Left colon (tissue), 2 donors: Measurements from ENCODE around the gene TMUB2. TPM values are rescaled to one million over a fixed set of nuclear protein-coding genes. Genes with fewer than 3 reads are reported as not detected.
"Not testable (repeated sequence)": the region's sequence is repeated elsewhere in the genome, so short reads cannot be mapped to it uniquely, and the experiment has no call there.

Source experiments
- ATAC-seq: fragments of 200-7000 bp; cut with Tn5 transposase; one replicate; pipeline ENCODE4 v1.9.1; 2020; ENCODE audit warnings: mild to moderate bottlenecking, moderate library complexity
- DNase-seq, 2 donors: peaks; one replicate each; pipeline ENCODE4 v3.0.0-alpha.2; 2020
- intact Hi-C, 2 donors: fragments of 100-400 bp; cut with DNase I in 1 of 2; cut with micrococcal nuclease in 1 of 2; formaldehyde crosslinking; loops; one replicate each; pipeline versions ENCODE4 v1.11.2 to v1.14.0; 2022; cut with DNase I, micrococcal nuclease
- microRNA-seq, 2 donors: library from miRNA; unstranded; fragments of <30 nt; microRNA quantifications; one replicate each; pipeline versions ENCODE4 v1.1.0 to v1.2.0, GENCODE V29; 2020
- total RNA-seq, 2 donors: library from RNA; stranded (reverse); fragmentation: NEBNext Ultra II Directional; extraction: Animal tissue kit (Norgen Biotek cat#: 25700); gene quantifications; one replicate each; pipeline ENCODE4 v1.2.1, GENCODE V29; 2021
- donor health status: DM: no; HTN: no; CAD: no.
- donor health status: DM: yes; HTN: yes; CAD: no.

Gene TMUB2
- total RNA-seq, 2 donors from 2014 or later = 44.8 to 51.8 TPM

DNA sequence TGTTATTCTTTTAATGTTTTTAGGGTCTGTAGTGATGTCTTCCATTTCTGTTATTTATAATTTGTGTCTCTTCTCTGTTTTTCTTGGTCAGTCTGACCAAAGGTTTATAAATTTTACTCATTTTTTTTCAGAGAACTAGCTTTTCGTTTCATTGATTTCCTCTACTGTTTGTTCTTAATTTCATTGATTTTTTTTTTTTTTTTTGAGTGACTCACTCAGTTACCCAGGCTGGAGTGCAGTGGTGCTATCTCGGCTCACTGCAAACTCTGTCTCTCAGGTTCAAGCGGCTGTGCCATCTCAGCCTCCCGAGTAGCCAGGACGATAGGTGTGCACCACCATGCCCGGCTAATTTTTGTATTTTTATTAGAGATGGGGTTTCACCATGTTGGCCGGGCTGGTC, 45.3 kb downstream of the TMUB2 start:
- intact Hi-C loops = no loop called here
- ATAC-seq (no peak), DNase-seq (no peak)

DNA sequence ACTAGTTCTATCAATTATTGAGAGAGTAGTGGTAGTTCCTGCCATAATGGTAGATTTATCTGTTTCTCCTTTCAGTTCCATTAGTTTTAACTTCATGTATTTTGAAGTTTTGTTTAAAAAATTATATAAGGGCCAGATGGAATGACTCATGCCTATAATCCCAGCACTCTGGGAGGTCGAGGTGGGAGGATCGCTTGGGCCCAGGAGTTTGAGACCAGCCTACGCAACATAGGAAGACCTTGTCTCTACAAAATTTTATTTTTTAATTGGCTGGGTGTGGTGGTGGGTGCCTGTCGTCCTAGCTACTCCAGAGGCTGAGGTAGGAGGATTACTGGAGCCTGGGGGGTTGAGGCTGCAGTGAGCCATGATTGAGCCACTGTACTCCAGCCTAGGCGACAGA, 46.8 kb downstream of the TMUB2 start:
- DNase-seq (no peak), ATAC-seq (no peak)
- intact Hi-C loops = no loop called here

- no peak for DNase-seq
- no peak for ATAC-seq
- intact Hi-C loops = no loop called here
Measured at GRCh38 chr17:44235583-44235936, 48.8 kb downstream of the TMUB2 start.

DNA sequence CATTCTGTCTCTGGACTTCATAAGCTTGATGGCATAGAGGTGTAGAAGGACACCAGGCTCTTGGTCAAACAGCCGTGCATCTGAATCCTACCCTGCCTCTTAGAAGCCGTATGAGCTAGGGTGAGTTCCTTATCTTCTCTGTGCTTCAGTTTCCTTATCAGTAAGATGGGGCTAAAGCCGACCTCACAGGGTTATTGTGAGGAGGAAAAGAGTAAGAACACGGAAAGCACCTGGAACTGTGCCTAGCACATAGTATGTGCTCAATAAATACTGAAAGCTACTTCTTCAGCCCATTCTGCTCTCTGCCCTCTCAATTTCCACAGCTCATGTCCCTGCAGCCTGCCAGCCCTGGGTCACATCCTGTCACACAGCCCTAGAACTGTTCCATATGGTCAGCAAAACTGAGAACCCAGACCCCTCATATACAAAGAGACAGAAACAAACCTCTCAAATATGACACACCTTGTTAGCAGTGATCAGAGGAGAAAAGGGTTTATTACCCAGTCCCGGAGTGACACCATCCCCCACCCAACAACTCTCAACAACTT, 49.7 kb downstream of the TMUB2 start:
- ATAC-seq (no peak), DNase-seq (no peak)
- intact Hi-C loops = no loop called here

DNA sequence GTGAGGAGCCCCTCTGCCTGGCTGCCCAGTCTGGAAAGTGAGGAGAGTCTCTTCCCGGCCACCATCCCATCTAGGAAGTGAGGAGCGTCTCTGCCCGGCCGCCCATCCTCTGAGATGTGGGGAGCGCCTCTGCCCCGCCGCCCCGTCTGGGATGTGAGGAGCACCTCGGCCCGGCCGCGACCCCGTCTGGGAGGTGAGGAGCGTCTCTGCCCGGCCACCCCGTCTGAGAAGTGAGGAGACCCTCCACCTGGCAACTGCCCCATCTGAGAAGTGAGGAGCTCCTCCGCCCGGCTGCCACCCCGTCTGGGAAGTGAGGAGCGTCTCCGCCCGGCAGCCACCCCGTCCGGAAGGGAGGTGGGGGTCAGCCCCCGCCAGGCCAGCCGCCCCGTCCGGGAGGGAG, 51.1 kb downstream of the TMUB2 start:
- intact Hi-C loops, ATAC-seq, DNase-seq: not testable (repeated sequence)

- ATAC-seq (no peak), DNase-seq (no peak)
- intact Hi-C loops = no loop called here
Measured at GRCh38 chr17:44241106-44241624, 54.4 kb downstream of the TMUB2 start.

Small RNA genes within 50 kb of the gene (microRNA-seq; reads per million reads assigned to microRNA genes)
- gene MIR6782 = 0 reads per million in 2 donors

Other genes starting within 250 kb of the TMUB2 start
- gene PPY, start 244.5 kb upstream of the TMUB2 start, total RNA-seq = 1 to 10 TPM in 1 of 2 donors, not detected in 1; 2.0 TPM
- gene PYY, start 233.0 kb upstream of the TMUB2 start, total RNA-seq = 10 to 100 TPM; 61.2 to 79.7 TPM
- gene NAGS, start 182.3 kb upstream of the TMUB2 start, total RNA-seq = 10 to 100 TPM in 1 of 2 donors, 1 to 10 TPM in 1; 9.2 to 13.8 TPM
- gene TMEM101, start 172.0 kb upstream of the TMUB2 start, total RNA-seq = 10 to 100 TPM; 25.9 to 30.4 TPM
- gene LSM12, start 120.3 kb upstream of the TMUB2 start, total RNA-seq = 10 to 100 TPM; 43.4 to 59.7 TPM
- 10 to 100 TPM; 31.2 to 38.2 TPM for gene G6PC3, start 116.2 kb upstream of the TMUB2 start, total RNA-seq
- 10 to 100 TPM; 13.8 to 42.8 TPM for gene HDAC5, start 63.3 kb upstream of the TMUB2 start, total RNA-seq
- 1 to 10 TPM in 1 of 2 donors, under 1 TPM in 1; 0.78 to 3.6 TPM for gene HROB, start 45.0 kb upstream of the TMUB2 start, total RNA-seq
- under 1 TPM in 1 of 2 donors, not detected in 1; 0.56 TPM for gene ASB16, start 16.3 kb upstream of the TMUB2 start, total RNA-seq
- gene ATXN7L3, start 12.9 kb downstream of the TMUB2 start, total RNA-seq = 10 to 100 TPM; 80.0 to 82.3 TPM
- 10 to 100 TPM; 61.1 to 69.6 TPM for gene UBTF, start 32.7 kb downstream of the TMUB2 start, total RNA-seq
- gene SLC4A1, start 81.2 kb downstream of the TMUB2 start, total RNA-seq = not detected
- 1 to 10 TPM in 1 of 2 donors, under 1 TPM in 1; 0.46 to 1.5 TPM for gene RUNDC3A, start 121.6 kb downstream of the TMUB2 start, total RNA-seq
- gene SLC25A39, start 137.9 kb downstream of the TMUB2 start, total RNA-seq = 100 to 1,000 TPM; 137 to 148 TPM
- gene GRN, start 158.3 kb downstream of the TMUB2 start, total RNA-seq = 100 to 1,000 TPM; 439 to 572 TPM
- gene FAM171A2, start 176.9 kb downstream of the TMUB2 start, total RNA-seq = under 1 TPM; 0.24 to 0.67 TPM
- under 1 TPM; 0.37 to 0.39 TPM for gene ITGA2B, start 202.7 kb downstream of the TMUB2 start, total RNA-seq